HCT116 (cell line): ENCODE measurements around the gene SENP1. TPM values are rescaled to one million over a fixed set of nuclear protein-coding genes. Genes with fewer than 3 reads are reported as not detected.

Experiments
- ATAC-seq: fragments of 200-7000 bp; cut with Tn5 transposase; 2 replicates; pipeline ENCODE4 v1.9.1; 2020; ENCODE audit warnings: mild to moderate bottlenecking, moderate library complexity
- BruUV-seq: library from RNA; stranded (reverse); fragments of 400-500 nt; replicated peaks from 2 replicates; lab custom pipeline; 2021; lab: Mats Ljungman, UMichigan
- CTCF ChIA-PET: fragments of 300-600 bp; sonication (Branson Sonifier 250); formaldehyde crosslinking; loops from one replicate; lab custom pipeline; 2021; ENCODE audit warnings: antibody characterized with exemption; lab: Charles Lee
- POLR2A ChIA-PET: fragments of 300-600, 350-600 bp; sonication (Branson Sonifier 250); formaldehyde crosslinking; loops from one replicate; lab custom pipeline; 2021; ENCODE audit warnings: antibody characterized with exemption; lab: Charles Lee
- RAD21 ChIA-PET, 2 experiments: fragments of 300-600 bp; sonication (Branson Sonifier 250); formaldehyde crosslinking; loops; one replicate each; lab custom pipeline; 2023; ENCODE audit warnings: low total read pairs in 2 of 2; ENCODE audit not compliant: uncharacterized antibody in 2 of 2, unreplicated experiment in 2 of 2, low non-redundant PET in 1 of 2; lab: Charles Lee
- DNase-seq: peaks from one replicate; pipeline ENCODE4 v3.0.0-alpha.2; 2010; ENCODE audit warnings: low read depth, low spot score
- H2AFZ ChIP-seq: fragments of 200-600 bp; shearing (Covaris generic), sonication (generic); 2 replicates; pipeline ENCODE4 v1.6.1; 2017; ENCODE audit warnings: low read depth, mixed run types, mixed read lengths, antibody characterized with exemption, low read length; ENCODE audit not compliant: poor library complexity, severe bottlenecking
- H3K27ac ChIP-seq: 2 replicates; pipeline ENCODE4 v1.5.1; 2012; ENCODE audit warnings: low read depth, low read length
- H3K27me3 ChIP-seq: fragments of 200-600 bp; sonication (generic); 2 replicates; pipeline ENCODE4 v1.6.1; 2016; ENCODE audit warnings: mixed run types, low read length, mixed read lengths; ENCODE audit not compliant: insufficient read depth
- H3K36me3 ChIP-seq, 2 experiments: fragments of 200-500 bp in 1 of 2; fragments of 200-600 bp in 1 of 2; sonication (Bioruptor generic) in 1 of 2; sonication (generic) in 1 of 2; 2 replicates each; pipeline versions ENCODE4 v1.5.1 to v1.6.1; 2014 to 2016; ENCODE audit warnings: low read length in 2 of 2, inconsistent platforms in 1 of 2, mixed read lengths in 1 of 2, mixed run types in 1 of 2; ENCODE audit not compliant: insufficient read depth in 2 of 2, control insufficient read depth in 1 of 2
- H3K4me1 ChIP-seq, 2 experiments: fragments of 200-600 bp in 1 of 2; sonication (generic) in 1 of 2; 2 replicates each; pipeline versions ENCODE4 v1.5.1 to v1.6.1; 2012 to 2017; ENCODE audit warnings: low read length in 2 of 2, inconsistent platforms in 1 of 2, mild to moderate bottlenecking in 1 of 2, mixed read lengths in 1 of 2, mixed run types in 1 of 2, moderate library complexity in 1 of 2; ENCODE audit not compliant: insufficient read depth in 2 of 2, control insufficient read depth in 1 of 2
- H3K4me2 ChIP-seq: fragments of 200-600 bp; sonication (generic); 2 replicates; pipeline ENCODE4 v1.6.1; 2017; ENCODE audit warnings: mixed run types, low read length, mixed read lengths
- H3K4me3 ChIP-seq, 2 experiments: fragments of 200-600 bp in 1 of 2; sonication (generic) in 1 of 2; replicated peaks in 1 of 2; 2 replicates each; pipeline ENCODE4 v1.5.1; 2011 to 2016; ENCODE audit warnings: low read length in 2 of 2, control low read depth in 1 of 2, low read depth in 1 of 2, mild to moderate bottlenecking in 1 of 2, mixed read lengths in 1 of 2, mixed run types in 1 of 2
- H3K79me2 ChIP-seq: fragments of 200-600 bp; sonication (generic); 2 replicates; pipeline ENCODE4 v1.6.1; 2017; ENCODE audit warnings: mild to moderate bottlenecking, mixed run types, low read length, moderate library complexity, mixed read lengths; ENCODE audit not compliant: insufficient read depth
- H3K9ac ChIP-seq: fragments of 200-600 bp; sonication (generic); 2 replicates; pipeline ENCODE4 v1.6.1; 2016; ENCODE audit warnings: low read length, mixed read lengths
- H3K9me2 ChIP-seq: fragments of 200-600 bp; sonication (generic), shearing (Covaris generic); 2 replicates; pipeline ENCODE4 v1.6.1; 2017; ENCODE audit warnings: mixed run types, mild to moderate bottlenecking, moderate library complexity; ENCODE audit not compliant: insufficient read depth
- H3K9me3 ChIP-seq, 2 experiments: fragments of 200-500 bp in 1 of 2; fragments of 200-600 bp in 1 of 2; sonication (Bioruptor generic) in 1 of 2; sonication (generic) in 1 of 2; 2 replicates each; pipeline ENCODE4 v1.6.1; 2014 to 2017; ENCODE audit warnings: low read length in 2 of 2, mixed read lengths in 2 of 2, inconsistent platforms in 1 of 2, low read depth in 1 of 2, mild to moderate bottlenecking in 1 of 2, mixed run types in 1 of 2, moderate library complexity in 1 of 2; ENCODE audit not compliant: control insufficient read depth in 1 of 2, insufficient read depth in 1 of 2
- H4K20me1 ChIP-seq: fragments of 200-600 bp; sonication (generic), shearing (Covaris generic); 2 replicates; pipeline ENCODE4 v1.6.1; 2017; ENCODE audit warnings: mixed run types, mild to moderate bottlenecking, moderate library complexity; ENCODE audit not compliant: insufficient read depth
- ATF3 ChIP-seq: IDR thresholded peaks from 2 replicates; pipeline ENCODE4 v1.6.1; 2012
- CBX3 ChIP-seq: IDR thresholded peaks from 2 replicates; pipeline ENCODE4 v1.6.1; 2012; ENCODE audit warnings: low read depth
- CEBPB ChIP-seq: IDR thresholded peaks from 2 replicates; pipeline ENCODE4 v1.6.1; 2012; ENCODE audit warnings: low read depth
- EGR1 ChIP-seq: IDR thresholded peaks from 2 replicates; pipeline ENCODE4 v1.6.1; 2012; ENCODE audit warnings: low read depth
- ELF1 ChIP-seq: IDR thresholded peaks from 2 replicates; pipeline ENCODE4 v1.6.1; 2012; ENCODE audit warnings: low read depth, borderline replicate concordance
- EZH2 ChIP-seq: fragments of 200-600 bp; sonication (generic); IDR thresholded peaks from 2 replicates; pipeline ENCODE4 v1.6.1; 2017; ENCODE audit warnings: antibody characterized with exemption, mixed run types
- FOSL1 ChIP-seq: IDR thresholded peaks from 2 replicates; pipeline ENCODE4 v1.6.1; 2012; ENCODE audit warnings: low read depth
- POLR2A ChIP-seq: IDR thresholded peaks from 2 replicates; pipeline ENCODE4 v1.7.0; 2011; ENCODE audit warnings: borderline replicate concordance; ENCODE audit not compliant: insufficient read depth, insufficient read length; ENCODE audit errors: extremely low read depth
- POLR2AphosphoS5 ChIP-seq: IDR thresholded peaks from 2 replicates; pipeline ENCODE4 v1.6.1; 2011; ENCODE audit warnings: mild to moderate bottlenecking, low read depth, low read length, moderate library complexity
- RAD21 ChIP-seq: IDR thresholded peaks from 2 replicates; pipeline ENCODE4 v1.6.1; 2012; ENCODE audit warnings: low read depth, mild to moderate bottlenecking
- REST ChIP-seq: IDR thresholded peaks from 2 replicates; pipeline ENCODE4 v1.6.1; 2012; ENCODE audit warnings: low read depth
- SIN3A ChIP-seq: IDR thresholded peaks from 2 replicates; pipeline ENCODE4 v1.6.1; 2012; ENCODE audit warnings: low read depth
- SRF ChIP-seq: IDR thresholded peaks from 2 replicates; pipeline ENCODE4 v1.6.1; 2012; ENCODE audit warnings: low read depth
- TCF7L2 ChIP-seq: IDR thresholded peaks from 2 replicates; pipeline ENCODE4 v1.7.0; 2011; ENCODE audit warnings: borderline replicate concordance, inconsistent platforms; ENCODE audit not compliant: insufficient read depth, insufficient read length; ENCODE audit errors: extremely low read depth
- YY1 ChIP-seq: IDR thresholded peaks from 2 replicates; pipeline ENCODE4 v1.6.1; 2011; ENCODE audit warnings: low read length, low read depth, moderate library complexity, mild to moderate bottlenecking; ENCODE audit not compliant: insufficient replicate concordance; ENCODE audit errors: extremely low read depth
- ZBTB33 ChIP-seq: IDR thresholded peaks from 2 replicates; pipeline ENCODE4 v1.6.1; 2011; ENCODE audit warnings: mild to moderate bottlenecking, low read length, moderate library complexity; ENCODE audit not compliant: insufficient replicate concordance; ENCODE audit errors: extremely low read depth
- ZFX ChIP-seq: fragments of 450-650 bp; IDR thresholded peaks from 2 replicates; pipeline ENCODE4 v1.6.1; 2017
- ZNF274 ChIP-seq: fragments of 200-500 bp; sonication (Bioruptor generic); IDR thresholded peaks from 2 replicates; pipeline ENCODE4 v1.6.1; 2014; ENCODE audit warnings: mild to moderate bottlenecking, low read depth, low read length, inconsistent platforms
- intact Hi-C: fragments of 100-400 bp; cut with micrococcal nuclease; formaldehyde crosslinking; loops from 2 replicates; pipeline ENCODE4 v1.10.0; 2022
- total RNA-seq: library from RNA; stranded (reverse); gene quantifications from one replicate; pipeline ENCODE4 v1.2.1, GENCODE V29; 2021; ENCODE audit not compliant: unreplicated experiment

The SENP1 gene
- total RNA-seq, 1 experiment from 2014 or later, result 17.7 TPM

GRCh38 chr12:48092611-48093010 is 13.3 kb downstream of the SENP1 start:
- BruUV-seq, result no TSS peak
- no peak overlapping the region for H3K9ac ChIP-seq
- TF ChIP-seq ZFX, result no peak
- no peak for TF ChIP-seq YY1
- no peak for TF ChIP-seq EZH2
- no peak for TF ChIP-seq FOSL1
- no peak for TF ChIP-seq ELF1
- TF ChIP-seq TCF7L2, result no peak
- no peak for TF ChIP-seq SIN3A
- no peak for TF ChIP-seq POLR2AphosphoS5
- TF ChIP-seq EGR1, result no peak
- TF ChIP-seq CEBPB, result no peak
- no peak for TF ChIP-seq POLR2A
- TF ChIP-seq CBX3, result no peak
- no peak for TF ChIP-seq RAD21
- H3K9me3 ChIP-seq, result no peaks in the 10 kb centered on the region
- intact Hi-C loops, result no loop called here
- no peak for DNase-seq
- no peak overlapping the region for H3K4me2 ChIP-seq
- peaks cover 13% of the 10 kb centered on the region for H3K79me2 ChIP-seq
- ChIA-PET RAD21 (no interaction called here), CTCF (no interaction called here), POLR2A (no interaction called here)
- no peaks in the 10 kb centered on the region for H3K4me1 ChIP-seq
- no peak overlapping the region for H2AFZ ChIP-seq
- peaks cover 14 to 20% of the 10 kb centered on the region in 2 experiments; a peak in 3 of 4 replicates for H3K36me3 ChIP-seq
- no peaks in the 10 kb centered on the region for H3K9me2 ChIP-seq
- ATAC-seq, result no peak
- no peaks in the 10 kb centered on the region for H4K20me1 ChIP-seq
- H3K4me3 ChIP-seq, result no peak overlapping the region
- no peaks in the 10 kb centered on the region for H3K27me3 ChIP-seq
- H3K27ac ChIP-seq, result no peak overlapping the region

- intact Hi-C loops, result no loop called here
- no peak overlapping the region for H3K9ac ChIP-seq
- POLR2A ChIA-PET, result no interaction called here
- TF ChIP-seq REST (no peak), SRF (no peak), CEBPB (no peak), ZNF274 (no peak), ATF3 (no peak), TCF7L2 (no peak), ZBTB33 (no peak)
These were observed 19.6 kb downstream of the SENP1 start for GRCh38 chr12:48086327-48086726.

More at GRCh38 chr12:48086327-48086726, 19.6 kb downstream of the SENP1 start:
- Histone ChIP-seq H3K27ac (no peak overlapping the region), H3K27me3 (no peaks in the 10 kb centered on the region), H3K4me1 (no peaks in the 10 kb centered on the region), H3K79me2 (no peaks in the 10 kb centered on the region), H4K20me1 (no peaks in the 10 kb centered on the region), H3K4me2 (no peak overlapping the region), H3K9me2 (no peaks in the 10 kb centered on the region), H2AFZ (no peak overlapping the region), H3K4me3 (no peak overlapping the region), H3K36me3 (peaks cover 26 to 28% of the 10 kb centered on the region in 2 experiments; a peak in 3 of 4 replicates), H3K9me3 (no peaks in the 10 kb centered on the region)
- DNase-seq (no peak), ATAC-seq (no peak)
- no TSS peak for BruUV-seq
- RAD21 ChIA-PET, result no interaction called here
- CTCF ChIA-PET, result no interaction called here
